Left hindlimb (tissue), 1 donor: ENCODE results near the gene TFR2.

Source experiments
- DNase-seq: peaks from one replicate; pipeline ENCODE4 v3.0.0-alpha.2; 2018

Gene TFR2

DNA sequence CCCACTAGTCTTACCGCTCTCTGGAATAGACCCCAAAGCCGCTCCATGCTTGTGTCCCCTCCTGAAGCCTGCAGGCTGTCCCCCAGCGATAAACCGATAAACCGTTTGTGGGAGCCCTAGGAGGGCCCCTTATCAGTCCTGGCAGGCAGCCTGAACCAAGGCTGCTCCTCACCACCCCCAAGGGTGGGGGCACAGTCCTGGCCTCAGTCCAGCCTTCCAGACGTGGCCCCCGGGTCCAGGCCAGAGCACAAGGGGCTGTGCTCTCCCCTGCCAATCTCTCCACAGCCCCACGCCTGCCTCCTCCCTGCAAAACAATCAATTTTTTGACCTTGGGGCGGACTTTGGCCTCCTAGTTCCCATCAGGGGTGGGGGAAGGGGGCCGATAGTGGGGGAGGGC, at the start of gene TFR2:
TSS of gene TFR2 (minus strand) at position 90 of the 397 bp plus-strand sequence. CDS start at position 47, 43 bp downstream.
- DNase-seq, result no peak

DNA sequence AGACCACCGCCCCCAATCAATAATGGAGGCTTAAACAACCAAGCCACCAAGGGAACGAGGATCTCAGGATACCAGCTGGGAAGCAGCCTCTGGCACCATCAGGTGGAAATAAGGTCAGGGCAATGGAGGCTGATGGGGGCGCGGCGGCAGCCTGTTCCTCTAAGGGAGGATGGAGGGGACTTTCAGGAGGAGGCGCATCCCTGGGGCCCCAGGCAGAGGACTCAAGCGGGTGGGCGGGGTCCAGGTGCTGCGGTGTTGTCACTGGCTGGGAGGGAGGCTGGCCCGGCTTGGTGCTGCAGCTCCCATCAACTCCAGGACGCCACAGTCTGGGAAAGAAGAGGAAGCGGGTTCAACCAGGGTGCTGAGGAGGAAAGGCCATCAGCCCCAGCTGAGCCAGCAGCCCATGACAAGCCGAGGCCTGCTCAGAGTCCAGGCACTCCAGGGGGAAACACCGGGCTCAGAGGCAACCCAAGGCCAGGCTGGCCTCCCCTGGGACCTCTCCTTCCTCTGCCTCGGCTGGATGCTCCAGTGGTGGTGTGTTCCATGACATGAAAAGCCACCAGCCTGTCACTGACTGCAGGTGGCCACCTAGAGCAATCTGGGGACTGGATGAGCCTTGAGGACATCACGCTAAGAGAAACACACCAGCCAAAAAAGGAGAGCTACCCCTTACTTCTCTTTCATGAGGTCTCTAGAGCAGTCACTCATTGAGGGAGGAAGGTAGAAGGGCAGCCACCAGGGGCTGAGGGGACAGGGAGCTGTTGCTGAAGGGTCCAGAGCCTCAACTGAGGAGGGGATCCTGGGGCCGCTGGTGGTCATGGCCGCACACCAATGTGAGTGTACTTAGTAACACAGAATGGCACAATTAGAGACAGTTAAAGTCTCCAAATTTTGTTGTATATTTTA, 48.1 kb upstream of the TFR2 start:
- no peak for DNase-seq

DNA sequence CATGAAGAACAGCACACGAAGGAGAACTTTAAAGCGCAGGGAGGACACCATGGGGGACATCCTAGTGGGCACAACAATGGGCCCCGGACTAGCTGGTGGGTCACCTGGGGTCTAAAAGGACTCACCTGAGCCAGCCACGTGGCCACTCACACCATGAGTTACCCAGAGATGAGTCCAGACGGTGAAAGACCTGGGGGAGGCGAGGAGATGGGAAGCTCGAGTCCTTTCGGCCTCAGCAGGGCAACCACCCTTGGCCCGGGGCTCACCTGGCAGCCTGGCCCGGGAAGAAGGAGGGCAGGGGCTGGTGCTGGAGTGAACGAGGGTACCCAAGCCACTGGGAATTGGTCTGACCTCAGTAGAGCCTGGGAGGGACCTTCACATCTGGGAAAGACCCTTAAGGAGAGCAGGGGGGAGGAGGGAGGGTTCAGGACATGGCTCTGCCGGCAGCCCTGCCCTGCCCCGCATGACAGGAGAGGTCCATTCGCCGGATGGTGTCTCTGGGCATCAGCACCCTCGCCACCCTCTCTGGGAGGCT, 47.0 kb upstream of the TFR2 start:
- no peak for DNase-seq

DNA sequence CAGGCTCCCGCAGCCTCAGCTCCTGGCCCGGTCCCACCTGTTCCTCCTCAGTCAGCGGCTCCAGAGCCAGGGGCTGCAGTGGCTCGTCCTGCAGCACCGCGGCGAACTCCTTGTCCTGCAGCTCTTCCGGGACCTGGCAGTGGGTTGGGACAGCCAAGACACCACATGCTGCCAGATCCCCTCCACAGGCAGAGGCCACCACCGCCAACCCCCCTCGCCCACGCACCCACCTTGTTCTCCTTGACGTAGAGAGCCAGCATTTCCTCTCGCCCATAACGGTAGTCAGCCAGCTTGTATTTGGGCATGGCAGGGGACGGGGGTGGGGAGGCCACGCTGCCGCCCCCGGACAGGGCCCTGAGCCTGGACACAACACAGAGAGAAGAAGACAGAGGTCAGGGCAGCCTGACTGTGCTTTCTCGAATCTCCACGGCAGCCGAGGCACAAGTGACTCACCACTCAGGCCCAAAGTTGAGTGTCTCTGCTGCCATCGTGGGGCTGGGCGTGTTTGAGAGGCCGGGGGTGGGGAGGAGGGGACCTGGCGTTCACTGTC, 46.5 kb upstream of the TFR2 start:
- DNase-seq, result no peak

DNA sequence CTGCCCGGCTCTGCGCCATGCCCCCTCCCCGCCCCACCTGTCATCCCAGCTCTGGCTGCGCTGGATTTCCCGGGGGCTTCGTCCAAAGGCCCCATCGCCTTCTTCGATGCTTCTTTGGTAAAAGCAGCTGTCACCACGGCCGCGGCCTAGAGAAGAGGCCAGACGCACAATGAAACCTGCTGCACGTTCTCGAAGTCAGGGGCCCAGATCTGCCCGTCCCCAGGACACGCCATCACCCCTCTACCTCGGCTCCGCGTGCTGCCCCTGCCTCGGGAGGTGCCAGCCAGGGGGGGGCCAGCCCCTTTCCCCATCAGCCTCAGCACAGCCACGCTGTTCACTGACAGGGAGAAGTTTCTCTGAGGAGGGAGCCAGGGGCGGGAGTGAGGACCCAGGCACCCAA, 45.9 kb upstream of the TFR2 start:
- DNase-seq, result no peak

DNA sequence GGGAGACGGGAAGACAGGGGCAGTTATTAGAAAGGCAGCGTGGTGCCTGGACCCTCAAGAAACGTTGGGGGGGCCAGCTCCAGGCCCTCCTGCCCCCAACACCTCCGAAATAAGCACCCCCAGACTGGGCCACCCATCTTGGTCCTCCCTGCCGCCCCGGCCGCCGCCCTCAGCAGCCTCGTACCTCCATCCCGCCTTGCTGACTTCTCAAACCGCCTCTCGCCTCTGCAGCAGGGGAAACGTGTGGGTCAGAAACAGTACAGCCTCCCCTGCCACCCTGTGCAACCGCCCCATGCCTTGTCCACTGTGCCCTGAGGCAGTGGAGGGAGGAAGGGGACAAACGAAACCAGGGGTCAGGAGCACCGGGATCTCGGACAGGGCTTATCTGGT, 45.5 kb upstream of the TFR2 start:
- no peak for DNase-seq

DNA sequence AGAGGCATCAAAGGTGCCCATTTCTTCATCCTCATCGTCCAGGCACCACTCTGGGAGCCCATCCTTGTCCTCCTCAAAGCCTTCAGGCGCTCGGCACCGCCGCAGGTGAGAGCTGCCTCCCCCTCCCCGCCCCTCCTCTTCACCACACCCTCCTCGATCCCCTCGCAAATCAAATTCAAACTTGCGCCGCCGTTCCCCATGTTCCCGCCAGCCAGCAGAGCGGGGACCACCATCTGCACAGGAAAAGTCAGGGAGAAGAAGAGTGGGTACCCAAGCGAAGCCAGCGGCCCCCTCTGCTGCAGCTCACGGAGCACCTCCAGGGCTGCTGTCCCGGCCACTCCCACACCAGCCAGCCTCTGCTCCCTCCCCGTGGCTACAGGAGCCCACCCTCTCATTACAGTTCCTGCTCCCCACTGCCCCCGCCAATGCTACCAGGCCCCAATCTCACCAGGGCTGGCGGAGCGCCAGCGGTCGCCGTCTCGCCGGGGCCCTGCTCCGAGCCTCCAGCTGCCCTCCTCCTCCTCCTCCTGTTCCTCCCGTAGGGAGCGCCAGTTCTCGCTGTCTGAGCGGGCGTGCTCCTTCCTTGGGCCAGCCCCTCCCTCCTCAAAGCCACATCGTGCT, 45.0 kb upstream of the TFR2 start:
- DNase-seq, result no peak

DNA sequence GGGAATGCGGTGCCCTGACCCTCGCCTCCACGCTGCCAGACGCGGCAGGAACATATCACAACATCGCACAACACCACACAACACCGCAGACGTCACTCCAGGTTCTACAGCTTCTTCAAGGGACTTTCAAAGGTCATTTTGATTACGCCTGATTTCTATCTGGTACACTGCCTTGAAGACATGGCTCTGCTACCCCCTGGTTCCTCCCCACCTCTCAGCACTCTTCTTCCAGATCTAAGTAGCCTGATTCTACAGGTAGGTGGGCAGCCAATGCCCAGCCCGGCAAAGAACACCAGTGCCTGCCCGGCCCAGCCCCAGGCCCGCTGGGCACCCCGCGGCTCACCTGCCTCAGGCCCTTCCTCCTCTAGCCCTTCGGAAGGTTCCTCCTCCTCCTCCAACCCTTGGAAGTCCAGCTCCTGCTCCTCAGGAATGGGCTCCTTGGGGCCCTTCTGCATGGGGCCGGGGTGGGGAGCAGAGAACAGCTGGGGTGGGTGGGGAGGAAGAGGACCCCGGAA, 44.3 kb upstream of the TFR2 start:
- no peak for DNase-seq

DNA sequence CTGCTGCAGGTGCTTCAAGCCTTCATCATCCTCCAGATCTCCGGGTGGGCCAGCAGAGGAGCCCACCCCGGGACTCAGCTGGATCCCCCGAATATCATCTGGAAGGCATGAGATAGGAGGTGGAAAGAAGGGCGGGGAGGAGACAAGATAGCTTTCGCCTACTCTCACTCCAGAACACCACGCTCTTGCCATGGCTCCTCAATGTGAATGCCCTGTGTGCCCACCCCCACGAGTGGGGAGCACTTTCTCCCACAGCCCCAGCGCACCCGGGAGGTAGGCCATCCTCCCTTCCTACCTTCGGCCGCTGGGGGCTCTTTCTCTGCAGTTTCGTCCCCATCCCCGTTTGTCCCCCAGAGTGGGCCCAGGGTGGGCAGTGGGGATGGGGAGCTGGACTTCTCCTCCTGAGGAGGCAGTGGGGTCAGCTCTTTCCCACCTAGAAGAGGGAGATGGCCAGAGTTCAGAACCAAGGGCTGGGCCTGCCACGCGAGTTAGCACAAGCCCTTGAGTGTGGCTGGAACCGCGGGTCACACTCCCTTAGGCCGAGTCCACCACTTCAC, 43.8 kb upstream of the TFR2 start:
- DNase-seq, result no peak

DNA sequence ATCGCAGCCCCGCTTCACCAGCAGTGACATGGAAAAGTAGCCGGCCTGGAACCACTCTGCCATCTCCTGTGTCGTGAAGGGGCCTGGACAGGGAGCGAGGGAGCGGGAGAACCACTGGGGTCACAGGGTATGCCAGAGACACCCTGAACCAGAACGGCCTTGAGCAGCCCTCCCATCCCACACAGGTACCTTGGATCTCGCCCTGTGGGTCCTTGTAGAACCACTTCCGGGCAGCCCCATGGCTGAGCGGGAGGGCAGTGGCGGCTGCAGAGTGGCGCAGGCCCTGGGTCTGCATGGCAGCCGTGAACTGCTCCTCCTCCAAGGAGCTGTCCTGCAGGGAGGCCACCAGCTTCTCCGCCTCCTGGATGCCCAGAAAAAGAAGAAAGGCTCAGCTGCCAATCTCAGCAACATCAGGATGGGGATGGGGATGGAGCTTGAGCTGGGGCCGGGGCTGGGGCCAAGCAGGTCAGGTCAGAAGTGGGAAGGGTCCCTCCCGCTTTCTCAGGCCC, 43.2 kb upstream of the TFR2 start:
- no peak for DNase-seq

DNA sequence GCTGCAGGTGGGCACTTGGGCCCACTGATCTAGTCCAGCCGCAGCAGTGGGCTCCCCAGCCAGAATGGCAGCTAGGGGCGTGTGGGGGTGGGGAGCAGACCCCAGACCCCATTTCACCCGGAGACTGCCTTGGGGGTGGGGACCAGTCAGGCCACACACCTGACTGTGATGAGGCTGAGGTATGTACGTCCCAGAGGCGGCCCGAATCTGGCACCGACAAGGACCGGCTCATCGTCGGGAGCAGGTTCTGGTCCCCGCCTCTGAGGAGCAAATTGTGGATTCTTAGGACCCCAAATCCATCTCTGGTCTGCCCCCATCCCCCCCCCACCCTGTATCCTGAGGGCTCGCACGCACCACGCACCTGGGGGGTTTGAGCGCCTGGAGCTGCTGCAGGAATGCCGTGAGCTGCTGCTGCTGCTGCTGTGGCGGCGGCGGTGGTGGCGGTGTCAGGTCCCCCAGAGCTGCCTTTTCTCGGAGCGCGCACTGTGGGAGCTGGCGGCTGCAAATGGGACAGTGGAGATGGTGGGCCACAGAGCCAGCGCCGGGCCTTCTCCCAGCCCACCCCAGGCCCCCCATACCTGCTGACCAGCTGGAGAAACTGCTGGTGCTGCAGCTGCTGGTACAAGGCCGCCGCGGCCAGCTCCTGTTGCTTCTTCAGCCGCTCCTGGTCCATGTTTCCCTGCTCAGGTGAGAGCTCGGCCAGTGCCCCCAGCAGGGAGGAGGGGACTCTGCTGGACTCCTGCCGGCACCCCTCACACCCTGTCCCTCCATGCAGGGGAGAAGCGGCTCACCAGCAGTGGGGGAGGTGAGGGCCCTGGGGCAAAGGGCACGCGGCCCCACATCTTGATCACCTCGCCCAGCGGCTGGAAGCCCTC, 42.5 kb upstream of the TFR2 start:
- DNase-seq, result no peak

DNA sequence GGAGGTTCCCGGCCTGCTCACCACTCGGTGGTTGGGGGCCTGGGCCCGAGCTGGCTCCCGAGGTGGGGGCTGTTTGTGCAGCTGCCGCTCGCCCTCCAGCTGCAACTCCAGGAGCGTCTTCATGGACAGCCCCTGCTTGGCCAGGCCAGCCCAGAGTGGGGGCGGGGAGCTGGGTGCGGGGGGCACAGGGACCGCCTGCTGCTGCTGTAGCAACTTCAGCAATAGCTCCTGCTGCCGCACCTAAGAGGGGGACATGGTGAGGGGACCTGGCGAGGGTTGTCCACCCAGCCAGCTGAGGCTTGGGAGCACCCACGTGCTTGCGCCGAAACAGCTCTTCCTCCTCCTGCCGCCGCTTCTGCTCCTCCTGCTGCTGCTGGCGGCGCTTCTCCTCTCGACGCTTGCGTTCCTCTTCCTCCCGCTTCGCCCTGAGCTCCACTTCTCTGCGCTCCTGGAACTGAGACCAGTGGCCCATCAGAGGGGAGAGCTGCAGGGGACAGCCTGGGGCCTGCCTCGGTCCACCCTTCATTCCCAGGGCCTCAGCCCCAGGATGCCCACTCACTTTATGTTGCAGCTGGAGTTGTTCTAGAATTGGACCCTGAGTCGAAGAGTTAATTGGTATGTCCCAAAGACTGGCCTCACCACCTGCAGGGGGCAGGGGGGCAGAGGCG, 41.8 kb upstream of the TFR2 start:
- no peak for DNase-seq

DNA sequence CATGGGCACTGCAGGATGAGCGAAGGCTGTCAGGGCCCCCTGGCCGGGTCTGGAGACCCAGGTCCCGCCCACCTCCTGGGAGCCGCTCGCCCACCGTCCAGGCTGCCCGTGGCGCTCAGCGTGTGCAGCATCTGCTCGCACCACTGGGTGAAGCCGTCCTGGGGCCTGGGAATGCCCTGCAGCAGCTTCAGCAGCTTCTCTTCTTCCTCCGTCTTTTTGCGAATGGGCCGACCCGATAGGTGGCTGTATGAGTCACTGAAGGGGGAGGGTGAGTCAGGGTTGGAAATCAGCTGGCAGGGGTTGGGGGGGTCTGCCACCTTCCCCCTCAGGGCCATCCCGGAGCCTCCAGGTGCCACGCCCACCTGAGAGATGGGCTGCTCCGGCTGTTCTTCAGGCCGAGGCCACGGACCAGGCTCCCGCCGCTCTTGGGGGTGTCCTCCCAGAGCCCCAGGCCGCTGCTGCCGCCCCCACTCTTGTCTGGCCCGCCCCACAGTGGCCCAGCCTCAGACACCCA, 40.9 kb upstream of the TFR2 start:
- DNase-seq, result no peak

DNA sequence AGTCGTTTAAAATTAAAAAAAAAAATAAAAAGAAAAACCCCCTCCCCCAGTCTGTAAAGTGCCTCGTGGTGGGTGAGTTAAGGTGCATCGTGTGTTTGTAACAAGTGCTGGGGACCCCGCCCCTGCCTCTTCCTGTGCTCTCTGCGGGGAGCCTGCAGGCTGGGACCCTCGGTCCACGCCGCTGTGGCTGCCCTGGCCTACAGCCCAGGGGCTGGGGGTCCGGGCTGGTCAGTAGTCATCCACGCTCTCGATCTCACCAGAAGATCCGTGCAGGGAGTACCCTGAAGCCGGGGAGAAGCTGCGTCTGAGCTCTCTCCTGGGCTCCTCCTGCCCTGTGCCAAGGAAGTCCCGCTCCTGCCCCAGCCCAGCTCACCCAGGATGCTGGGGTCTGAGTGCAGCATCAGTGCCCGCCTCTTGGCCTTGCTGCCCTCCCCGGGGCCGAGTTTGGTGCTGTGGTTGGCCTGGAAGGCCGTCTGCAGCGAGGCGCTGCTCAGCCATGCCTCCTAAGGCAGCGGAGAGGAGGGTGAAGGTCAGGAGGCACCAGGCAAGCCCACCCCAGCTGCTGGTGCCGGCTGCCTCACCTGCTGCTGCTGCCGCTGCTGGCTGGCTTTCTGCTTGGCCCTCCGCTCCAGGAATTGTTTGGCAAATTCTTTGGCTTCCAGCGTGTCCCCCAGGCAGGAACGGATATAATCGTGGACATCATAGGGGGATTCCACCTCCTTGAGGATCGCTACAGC, 40.3 kb upstream of the TFR2 start:
- DNase-seq, result no peak

DNA sequence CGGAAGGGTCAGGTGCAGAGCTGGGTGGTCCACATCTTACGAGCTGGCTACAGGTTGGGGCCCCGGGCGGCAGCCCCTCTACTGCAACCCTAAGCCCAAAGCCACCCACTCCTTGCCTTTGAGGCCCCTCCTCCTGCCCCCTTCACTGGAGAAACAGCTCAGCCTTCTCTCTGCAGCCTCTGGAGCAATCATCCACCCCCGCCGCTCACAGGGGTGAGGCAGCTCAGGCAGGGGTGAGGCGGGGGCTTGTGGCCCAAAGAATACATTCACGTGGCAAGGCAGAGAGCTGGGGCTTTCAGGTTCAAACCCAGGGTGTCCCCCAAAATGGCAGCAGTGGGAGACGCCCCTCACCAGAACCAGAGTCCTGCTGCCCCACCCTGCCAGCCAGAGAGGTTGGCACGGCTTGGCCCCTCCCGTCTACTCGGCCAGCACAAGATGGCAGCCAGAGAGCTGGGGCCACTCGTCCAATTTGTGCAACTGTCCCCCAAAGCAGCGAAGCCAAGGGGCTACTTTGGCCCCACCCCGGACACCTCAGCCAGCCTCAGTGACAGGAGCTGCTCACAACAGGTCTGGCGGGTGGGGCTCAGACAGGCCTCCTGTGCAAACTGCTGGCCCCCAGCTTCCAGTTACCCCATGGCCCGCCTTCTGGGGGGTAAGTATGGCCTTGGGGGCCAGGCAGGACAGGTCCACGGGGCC, 39.4 kb upstream of the TFR2 start:
- no peak for DNase-seq

DNA sequence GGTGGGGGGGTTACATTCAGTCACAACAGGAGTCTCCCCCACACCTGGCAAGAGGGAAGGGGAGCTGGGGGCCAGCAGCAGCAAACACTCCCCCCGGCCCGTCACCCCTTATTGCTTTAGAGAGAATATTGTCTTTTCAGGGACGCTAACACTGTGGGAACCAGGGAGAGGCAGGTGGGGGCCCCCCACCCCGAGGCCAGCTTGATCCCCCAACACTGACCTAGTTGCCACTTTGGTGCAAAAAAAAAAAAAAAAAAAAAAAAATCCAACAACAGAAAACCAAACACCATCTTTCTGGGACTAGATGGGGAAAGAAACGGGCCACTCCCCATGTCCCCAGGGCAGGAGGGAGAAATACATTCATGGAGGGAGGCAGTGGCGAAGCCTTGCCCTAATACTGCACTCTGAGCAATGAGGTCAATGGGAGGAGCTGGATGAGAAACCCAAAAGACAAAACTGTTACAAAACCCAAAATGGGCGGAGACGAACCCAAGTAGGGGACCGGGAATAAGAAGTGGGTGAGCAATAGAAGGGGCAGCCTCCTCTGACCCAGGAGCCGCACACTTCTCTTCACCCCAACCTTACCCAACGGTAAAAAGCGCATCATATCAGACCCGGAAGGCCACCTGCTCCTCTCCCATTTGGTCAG, 38.7 kb upstream of the TFR2 start:
- no peak for DNase-seq

DNA sequence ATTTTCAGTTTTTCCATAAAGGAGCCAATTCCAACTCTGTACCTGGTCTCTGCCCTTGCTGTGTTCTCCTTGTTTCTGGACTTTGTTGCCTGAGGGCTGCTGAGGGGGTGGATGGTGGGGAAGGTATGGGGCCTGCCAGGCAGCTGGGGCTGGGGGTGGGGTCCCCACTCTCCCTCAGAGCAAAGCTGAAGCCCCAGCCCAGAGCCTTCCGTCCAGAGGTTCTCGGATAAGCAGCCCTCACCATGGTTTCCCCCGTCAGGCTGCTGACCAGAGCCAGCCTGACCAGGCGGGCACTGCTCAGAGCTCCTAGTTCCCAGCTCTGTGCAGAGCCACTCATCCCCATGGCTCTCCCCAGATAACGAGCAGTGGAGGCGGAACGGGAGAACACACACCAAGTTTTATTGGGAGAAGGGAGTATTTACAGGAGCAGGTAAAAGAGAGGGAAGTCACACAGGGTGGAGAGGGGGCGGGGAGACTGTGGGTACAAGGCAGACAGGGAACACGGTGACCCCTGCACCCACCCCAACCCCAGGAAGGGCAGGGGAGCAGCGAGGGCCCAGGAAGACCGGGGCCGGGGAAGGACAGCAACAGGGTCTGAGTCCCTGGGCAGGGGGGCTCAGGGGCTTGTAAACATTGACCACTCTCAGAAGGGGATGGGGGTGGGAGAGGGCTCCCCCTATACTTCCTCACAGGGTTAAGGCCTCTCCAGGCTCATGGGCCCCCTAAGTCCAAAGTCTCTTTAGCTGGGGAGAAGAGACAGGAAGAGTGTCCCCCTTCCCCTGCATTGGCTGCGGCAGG, 38.0 kb upstream of the TFR2 start:
- DNase-seq, result no peak

DNA sequence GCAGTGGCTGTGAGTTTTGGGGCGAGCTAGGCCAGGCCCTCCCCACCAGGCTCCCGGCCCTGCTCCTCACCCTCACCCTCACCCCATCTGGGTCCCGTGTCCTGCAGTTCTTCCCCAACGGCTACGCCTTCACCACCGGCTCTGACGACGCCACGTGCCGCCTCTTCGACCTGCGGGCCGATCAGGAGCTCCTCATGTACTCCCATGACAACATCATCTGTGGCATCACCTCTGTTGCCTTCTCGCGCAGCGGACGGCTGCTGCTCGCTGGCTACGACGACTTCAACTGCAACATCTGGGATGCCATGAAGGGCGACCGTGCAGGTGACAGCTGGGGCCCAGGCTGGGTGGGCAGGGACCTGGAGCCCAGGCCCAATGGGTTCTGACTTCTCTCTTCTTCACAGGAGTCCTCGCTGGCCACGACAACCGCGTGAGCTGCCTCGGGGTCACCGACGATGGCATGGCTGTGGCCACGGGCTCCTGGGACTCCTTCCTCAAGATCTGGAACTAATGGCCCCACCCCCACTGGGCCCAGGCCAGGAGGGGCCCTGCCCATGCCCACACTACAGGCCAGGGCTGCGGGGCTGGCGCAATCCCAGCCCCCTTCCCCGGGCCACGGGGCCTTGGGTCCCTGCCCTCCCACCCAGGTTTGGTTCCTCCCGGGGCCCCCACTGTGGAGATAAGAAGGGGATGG, 37.1 kb upstream of the TFR2 start:
- no peak for DNase-seq
